GM12892 (cell line): ENCODE results near the gene SELENOM.

ENCODE experiments used
- DNase-seq: peaks from one replicate; pipeline ENCODE4 v3.0.0; 2011; ENCODE audit not compliant: insufficient read length
- FAIRE-seq: peaks from 2 replicates; lab custom pipeline; 2011; peaks lifted over from hg19 to GRCh38; lab: Jason Lieb, UNC
- POLR2A ChIP-seq: IDR thresholded peaks from 2 replicates; pipeline ENCODE4 v1.6.1; 2011; ENCODE audit warnings: low read depth, low read length, control low read depth
- POLR2AphosphoS5 ChIP-seq: IDR thresholded peaks from 2 replicates; pipeline ENCODE4 v1.6.1; 2011; ENCODE audit warnings: low read depth, low read length, control low read depth
- TAF1 ChIP-seq: IDR thresholded peaks from 2 replicates; pipeline ENCODE4 v1.6.1; 2011; ENCODE audit warnings: low read depth, mild to moderate bottlenecking, control low read depth, low read length, borderline replicate concordance

SELENOM gene

GRCh38 chr22:31095637-31096249 is 11.6 kb downstream of the SELENOM start:
- DNase-seq (no peak), FAIRE-seq (no peak)
- TF ChIP-seq POLR2A (no peak), TAF1 (no peak), POLR2AphosphoS5 (no peak)

- TF ChIP-seq TAF1 (no peak), POLR2A (no peak), POLR2AphosphoS5 (no peak)
- no peak for DNase-seq
- FAIRE-seq, result no peak
These were observed 12.6 kb downstream of the SELENOM start for GRCh38 chr22:31094741-31095140.

- TF ChIP-seq POLR2A (no peak), TAF1 (no peak), POLR2AphosphoS5 (no peak)
- FAIRE-seq (no peak), DNase-seq (peak; percentile 18)
These were observed 13.3 kb downstream of the SELENOM start for GRCh38 chr22:31094021-31094551.

- DNase-seq, result peak; percentile 15
- no peak for FAIRE-seq
These were observed 14.1 kb downstream of the SELENOM start for GRCh38 chr22:31093086-31093850.

GRCh38 chr22:31092161-31092560 is 15.2 kb downstream of the SELENOM start:
- DNase-seq (peak; percentile 16), FAIRE-seq (no peak)
- no peak for TF ChIP-seq POLR2A
- no peak for TF ChIP-seq TAF1
- TF ChIP-seq POLR2AphosphoS5, result no peak

More at GRCh38 chr22:31093086-31093850, 14.1 kb downstream of the SELENOM start:
- no peak for TF ChIP-seq POLR2A
- no peak for TF ChIP-seq POLR2AphosphoS5
- TF ChIP-seq TAF1, result no peak

GRCh38 chr22:31091106-31091975 is 16.0 kb downstream of the SELENOM start:
- no peak for TF ChIP-seq TAF1
- TF ChIP-seq POLR2A, result no peak
- TF ChIP-seq POLR2AphosphoS5, result no peak
- DNase-seq (peak; percentile 7), FAIRE-seq (no peak)

- DNase-seq (peak; percentile 19), FAIRE-seq (no peak)
- TF ChIP-seq POLR2A (no peak), POLR2AphosphoS5 (no peak), TAF1 (no peak)
These were observed 16.9 kb downstream of the SELENOM start for GRCh38 chr22:31090217-31091085.

- TF ChIP-seq TAF1, result no peak
- TF ChIP-seq POLR2A, result no peak
- TF ChIP-seq POLR2AphosphoS5, result no peak
- DNase-seq, result peak; percentile 76
- peak; percentile 78 for FAIRE-seq
These were observed 17.9 kb downstream of the SELENOM start for GRCh38 chr22:31089160-31090100.

GRCh38 chr22:31088233-31088986 is 19.0 kb downstream of the SELENOM start:
- DNase-seq (peak; percentile 10), FAIRE-seq (no peak)
- TF ChIP-seq TAF1 (no peak), POLR2AphosphoS5 (no peak)
